CMK (cell line): ENCODE data around the gene CELF4.

Experiments used
- DNase-seq: peaks from one replicate; pipeline ENCODE4 v3.0.0-alpha.2; 2010; ENCODE audit warnings: low read depth

CELF4 gene

DNA sequence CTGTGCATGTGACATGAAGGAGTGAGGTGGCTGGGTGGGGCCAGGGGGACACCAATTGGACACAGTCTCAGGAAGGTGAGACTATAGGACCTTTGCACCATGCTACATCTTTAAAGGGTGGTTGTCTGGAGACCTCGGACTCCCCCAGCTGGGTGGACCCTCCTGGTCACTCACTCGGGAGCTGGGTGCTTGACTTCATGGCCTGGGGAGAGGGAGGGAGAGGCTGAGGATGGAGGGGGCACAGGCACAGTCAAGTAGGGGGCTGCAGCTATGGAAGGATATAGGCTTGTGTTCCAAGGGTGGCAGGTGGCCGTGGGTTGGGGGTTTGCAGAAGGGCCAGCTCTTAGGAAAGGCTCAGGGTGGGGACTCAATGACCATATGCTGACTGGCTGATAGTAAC lies 7.1 kb upstream of the CELF4 start:
- DNase-seq: no peak

DNA sequence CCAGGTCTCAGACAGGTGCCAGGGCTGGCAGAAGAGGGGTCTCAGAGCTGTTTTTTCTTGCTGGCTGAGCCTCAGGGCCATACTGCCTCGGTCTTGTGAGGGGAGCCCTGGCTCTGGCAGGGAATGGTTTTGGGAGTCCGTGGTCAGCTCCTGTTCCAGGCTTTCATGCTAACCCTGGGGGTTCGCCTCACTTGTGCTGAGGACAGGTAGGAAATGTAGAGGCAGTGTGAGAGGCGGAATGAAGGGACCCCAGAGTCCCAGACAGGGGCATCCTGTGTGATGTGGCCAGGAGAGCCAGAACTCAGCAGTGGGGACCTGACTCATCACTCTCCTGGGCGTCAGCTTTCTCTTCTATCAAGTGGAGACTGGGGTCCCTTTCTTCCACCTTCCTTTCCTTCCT lies 5.7 kb upstream of the CELF4 start:
- no peak for DNase-seq

DNA sequence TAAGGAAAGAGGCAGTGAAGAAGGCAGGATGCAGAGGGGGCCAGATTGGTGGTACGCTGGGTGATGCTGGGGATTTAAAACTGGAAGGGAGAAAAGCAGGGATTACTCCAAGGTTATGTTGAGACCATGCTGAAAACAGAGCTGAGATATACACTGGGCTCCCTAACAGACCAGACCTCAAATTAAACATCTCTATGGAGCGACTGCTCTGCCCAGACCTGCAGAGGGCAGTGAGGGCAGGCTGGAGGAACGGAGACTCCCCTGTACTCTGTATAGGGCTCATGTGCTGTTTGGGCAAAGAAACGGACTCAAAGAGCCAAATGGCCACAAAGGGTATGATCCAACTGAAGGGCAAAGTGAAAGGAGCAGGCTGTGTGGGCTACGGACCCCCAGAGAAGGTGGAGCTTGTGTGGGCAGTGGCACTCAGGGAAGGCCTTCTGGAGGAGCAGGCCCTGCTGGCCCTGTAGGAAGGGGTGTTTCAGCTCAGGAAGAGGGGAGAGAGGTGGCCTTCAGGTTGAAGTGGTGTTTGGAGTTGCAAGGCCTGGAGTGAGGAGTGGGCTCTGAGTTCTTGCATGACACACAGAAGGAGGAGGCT lies 4.8 kb upstream of the CELF4 start:
- DNase-seq: no peak

DNA sequence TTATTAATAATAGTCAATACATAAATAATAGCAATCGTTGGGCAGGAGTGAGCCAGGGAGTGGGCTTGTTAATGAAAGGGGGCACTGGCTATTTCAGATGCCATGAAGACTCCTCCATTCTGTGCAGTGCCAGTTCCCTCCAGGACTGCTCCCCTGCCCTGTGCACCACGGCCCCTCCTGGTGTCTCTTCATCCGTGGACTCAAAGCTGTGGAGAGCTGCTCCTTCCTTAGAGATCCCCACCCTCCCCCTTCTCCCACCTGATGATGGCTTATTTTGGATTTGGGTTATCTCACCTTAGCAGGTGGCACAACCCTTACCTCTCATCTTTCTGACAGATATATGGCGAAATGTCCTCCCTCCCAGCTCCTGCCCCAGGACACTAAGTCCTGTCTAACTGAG lies 3.1 kb upstream of the CELF4 start:
- no peak for DNase-seq

DNA sequence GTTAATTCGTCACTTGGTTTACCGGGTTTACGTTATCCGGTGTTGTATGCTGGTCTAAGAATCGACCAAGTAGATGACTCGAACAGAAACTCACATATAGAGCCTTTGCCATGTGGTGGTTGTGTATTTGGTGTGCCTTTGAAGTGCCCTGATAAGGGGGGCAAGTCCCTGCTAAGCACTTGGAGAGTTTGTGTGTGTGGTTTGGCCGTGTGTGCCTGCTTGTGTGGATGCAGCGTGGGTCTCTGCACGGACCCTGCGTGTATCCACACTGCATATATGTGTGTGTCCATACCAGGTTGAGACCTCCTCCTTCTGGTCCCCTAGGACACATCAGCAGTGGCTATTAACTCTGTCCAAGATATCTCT lies 2.4 kb upstream of the CELF4 start:
- no peak for DNase-seq

DNA sequence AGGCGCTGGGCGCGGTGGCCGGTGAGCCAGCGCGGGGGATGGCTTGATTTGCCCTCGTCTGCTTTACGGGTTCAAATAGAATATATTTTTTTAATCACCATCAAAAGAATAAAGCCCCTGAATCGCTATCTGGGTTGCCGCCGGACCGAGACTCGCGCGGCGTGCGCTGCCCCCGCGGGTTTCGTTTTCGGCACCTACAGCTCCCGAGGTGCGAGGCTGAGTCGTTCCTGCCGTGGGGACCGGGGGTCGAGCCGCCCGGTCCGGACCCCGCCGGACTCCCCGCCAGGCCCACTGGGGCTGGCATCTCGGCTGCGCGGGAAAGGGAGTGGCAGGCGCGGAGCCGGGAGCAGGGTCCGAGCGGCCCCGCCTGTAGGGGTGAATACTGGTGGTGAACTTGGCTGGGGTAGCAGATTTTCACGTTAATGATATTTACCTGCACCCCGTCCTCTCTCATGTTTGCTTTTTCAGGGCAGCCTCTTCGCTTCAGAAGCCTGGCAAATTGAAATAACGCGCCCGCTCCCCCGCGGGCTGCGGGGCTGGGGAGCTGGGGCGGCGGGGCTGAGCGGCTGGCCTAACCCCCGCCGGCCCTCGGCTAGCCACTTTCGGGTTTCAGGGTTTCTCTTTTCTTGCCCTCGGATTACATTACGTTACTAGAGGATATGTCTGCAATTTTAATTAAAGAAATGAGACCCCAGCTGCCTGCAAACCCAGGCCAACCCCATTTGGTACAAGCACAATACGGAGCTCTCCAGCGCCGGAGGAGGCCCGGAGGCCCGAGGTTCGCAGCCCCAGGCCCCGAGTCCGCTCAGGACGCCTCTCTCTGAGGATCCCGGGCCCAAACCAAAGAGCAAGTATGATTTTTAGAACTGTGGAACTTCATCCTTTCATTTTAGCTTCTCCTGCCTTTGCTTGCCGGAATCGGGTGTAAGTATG lies 1.7 kb upstream of the CELF4 start:
- no peak for DNase-seq

DNA sequence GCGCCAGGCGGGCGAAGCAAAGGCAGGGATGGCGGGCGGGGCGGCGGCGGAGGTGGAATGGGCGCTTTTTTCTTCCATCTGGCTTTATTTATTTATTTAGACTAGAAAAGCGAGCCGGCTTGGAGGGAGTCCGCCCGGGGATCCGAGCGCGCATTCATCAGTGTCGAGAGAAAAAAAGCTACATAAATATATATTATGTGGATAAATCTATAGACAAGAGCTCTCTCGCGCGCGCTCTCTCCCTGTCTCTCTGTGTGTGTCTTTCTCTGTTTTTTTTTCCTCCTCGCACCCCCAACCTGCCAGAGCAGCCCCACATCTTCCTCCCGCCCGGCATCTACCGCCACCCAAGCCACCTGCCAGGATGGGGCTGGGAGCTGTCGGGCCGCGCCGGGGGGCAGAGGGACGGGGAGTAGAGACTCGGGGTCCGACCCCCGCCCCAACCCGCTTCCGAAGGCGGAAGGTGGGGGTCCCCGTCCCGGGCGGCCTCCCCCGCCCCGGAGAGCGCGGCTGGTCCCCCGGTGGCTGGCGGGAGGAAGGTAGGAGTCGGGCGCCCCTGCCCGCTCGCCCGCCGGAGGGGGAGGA lies 972 bp upstream of the CELF4 start:
- DNase-seq: no peak

DNA sequence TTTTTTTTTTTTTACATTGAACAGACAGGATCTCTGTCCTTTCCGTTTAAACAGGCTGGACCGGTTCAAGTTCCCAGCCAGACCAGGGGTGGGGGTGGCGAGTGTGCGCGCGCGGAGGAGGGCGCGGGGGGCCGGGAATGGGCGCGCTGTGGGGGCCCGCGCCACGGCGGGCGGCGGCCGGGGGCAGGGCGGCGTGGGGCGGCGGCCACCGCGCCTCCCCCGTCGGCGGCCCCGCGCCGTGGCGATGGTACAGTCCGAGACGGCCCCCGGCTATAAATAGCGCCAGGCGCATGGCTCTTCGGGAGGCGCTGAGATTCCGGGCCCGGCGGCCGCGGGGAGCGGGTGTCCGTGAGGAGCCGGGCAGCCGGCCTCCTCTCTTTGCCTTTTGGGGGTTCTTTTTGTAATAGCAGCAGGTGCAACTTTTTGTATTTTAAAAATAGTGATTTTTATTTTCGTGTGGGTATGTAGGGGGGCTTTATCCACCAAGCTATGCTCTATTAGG lies 430 bp upstream of the CELF4 start:
- no peak for DNase-seq

DNA sequence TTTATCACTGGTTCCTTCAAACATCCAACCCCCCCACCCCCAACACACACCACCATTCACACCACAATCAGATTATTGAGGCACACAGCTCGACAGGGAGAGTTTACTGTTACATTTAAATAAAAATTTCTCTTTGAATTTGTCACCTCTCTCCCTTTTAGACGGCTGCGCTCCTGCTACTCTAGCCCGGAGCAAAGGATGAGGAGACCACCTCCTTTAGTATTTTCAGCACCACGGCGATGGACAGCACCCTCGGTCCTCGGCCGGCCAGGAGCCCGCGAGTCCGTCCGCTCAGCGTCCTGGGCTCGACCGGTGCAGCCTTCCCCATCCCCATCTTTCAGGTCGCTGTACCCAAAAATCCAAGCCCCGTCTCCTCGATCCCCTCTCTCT lies 892 bp downstream of the CELF4 start:
- DNase-seq: no peak

DNA sequence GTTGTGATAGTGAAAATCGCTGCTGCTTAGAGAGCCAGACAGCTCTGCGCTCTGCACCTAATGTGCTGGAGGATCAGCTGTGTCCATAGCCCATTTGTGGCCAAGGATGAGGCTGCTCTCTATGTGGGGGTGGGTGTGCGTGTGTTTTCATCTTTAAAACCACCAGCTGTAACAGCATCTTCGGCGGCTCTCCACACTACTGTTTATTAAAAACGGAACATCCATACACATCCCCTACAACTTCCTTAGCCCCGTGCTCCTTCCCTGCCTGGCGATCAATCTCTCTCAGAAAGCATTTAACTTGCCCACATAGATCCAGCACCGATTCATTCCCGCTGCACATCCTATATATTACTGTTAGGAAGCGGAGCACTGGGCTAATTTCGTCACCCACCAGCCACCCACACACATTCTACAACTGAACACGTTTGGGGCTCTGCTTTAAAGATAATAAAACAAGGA lies 1.6 kb downstream of the CELF4 start:
- DNase-seq: no peak

DNA sequence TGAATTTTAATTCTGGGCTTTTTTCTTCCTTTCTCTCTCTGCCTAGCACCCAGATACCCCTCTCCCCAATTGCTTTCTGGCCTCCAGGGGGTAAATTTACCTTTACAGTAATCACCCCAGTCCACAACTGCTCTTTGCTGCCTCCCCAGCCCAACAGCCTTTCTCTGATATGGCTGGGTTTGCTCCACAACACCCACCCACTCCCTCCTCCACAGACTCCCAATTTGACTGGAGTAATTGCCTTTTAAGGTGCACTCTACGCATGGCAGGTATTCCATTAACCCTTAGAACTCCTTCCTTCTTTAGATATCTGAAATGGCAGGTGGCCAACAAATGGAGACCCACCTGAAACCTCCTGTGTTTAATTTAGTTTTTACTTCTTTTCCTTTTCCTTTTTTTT lies 3.6 kb downstream of the CELF4 start:
- no peak for DNase-seq

DNA sequence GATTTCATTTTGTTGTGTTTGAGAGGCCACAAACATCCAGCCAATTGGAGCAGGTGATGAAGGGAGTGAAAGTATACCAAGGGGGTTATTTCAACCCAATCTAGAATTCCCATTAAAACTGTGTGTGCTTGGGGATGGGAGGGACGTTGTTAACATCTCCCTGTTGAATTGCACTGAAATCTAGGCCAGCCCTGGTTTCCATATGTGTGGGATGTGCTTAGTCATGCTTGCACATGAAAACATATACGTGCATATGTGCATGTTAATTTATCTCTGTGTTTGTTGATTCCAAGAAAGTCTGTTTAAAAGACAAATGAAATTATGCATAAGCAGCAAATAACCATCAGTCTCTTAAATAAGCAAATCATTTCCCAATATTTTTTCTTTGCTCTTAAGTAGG lies 5.6 kb downstream of the CELF4 start:
- no peak for DNase-seq

DNA sequence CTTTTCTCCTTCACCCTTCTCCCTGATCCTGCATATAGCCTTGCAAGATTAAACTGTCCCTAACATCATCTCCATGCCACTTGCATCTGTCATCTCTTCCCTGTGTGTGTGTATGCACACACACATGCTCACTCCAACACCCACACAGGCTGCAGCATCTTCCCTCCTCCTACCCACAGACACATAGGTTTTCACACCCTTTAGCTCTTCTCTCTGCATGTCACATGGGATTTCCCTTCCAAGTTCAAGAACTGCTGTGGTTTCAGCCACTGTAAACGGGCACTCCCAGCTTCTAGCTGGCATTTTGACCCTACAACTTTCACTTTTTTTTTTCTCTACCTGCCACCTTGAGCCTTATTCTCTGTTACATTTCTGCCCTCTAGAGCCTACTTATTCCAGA lies 6.4 kb downstream of the CELF4 start:
- DNase-seq: no peak

DNA sequence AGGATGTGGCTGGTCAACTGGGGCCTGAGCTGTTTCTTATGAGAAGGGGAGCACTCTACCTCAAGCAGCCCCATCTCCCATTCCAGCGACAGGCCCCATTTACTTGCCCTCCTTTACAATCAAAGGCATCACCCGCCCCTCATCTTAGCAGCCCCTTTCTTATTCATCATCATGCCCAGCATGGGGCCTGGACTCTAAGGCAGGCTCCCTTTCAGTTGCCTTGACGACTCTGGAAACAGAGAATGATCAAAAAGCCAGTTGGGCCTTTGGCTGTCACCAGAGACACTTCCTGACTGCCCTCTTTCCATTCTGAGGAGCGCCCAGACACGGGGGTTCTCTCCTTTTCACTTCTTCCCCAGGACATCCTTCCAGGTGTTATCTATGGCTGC lies 11.2 kb downstream of the CELF4 start:
- no peak for DNase-seq

DNA sequence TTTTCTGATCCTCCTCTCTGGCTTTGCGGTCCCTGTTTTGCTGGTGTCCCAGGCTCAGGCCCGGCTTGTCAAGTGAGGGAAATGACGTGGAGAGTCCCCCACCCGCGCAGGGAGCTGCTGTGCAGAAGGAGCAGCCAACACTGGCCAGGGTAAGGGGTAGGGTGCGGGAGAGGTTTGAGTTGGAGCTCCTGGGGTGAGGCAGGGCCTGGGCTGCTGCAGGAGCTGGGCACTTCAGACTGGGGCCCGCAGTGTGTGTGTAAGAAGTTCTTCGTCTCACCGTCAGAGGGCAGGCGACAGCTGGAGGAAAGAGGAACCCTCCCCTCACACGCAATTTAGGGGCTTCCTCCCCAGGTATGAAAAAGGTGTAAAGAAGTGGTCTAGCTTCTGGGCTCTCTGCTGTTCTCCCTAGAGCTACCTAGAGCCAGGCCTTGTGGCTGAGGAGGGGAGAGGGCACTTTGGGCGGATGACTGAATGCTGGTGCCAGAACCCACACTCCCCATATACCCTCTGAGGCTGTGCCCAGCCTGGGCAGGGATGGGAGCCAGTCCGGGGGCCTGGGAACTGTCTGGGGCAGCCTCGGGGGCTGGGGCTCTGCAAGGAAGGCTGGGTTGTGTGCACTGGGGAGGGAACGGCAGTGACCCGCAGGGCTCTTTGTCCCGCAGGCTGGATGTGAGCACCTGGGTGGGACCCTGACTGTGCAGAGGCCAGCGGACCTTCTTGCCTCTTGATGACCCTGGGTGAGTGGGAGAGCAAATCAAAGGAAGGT lies 11.8 kb downstream of the CELF4 start:
- DNase-seq: no peak

DNA sequence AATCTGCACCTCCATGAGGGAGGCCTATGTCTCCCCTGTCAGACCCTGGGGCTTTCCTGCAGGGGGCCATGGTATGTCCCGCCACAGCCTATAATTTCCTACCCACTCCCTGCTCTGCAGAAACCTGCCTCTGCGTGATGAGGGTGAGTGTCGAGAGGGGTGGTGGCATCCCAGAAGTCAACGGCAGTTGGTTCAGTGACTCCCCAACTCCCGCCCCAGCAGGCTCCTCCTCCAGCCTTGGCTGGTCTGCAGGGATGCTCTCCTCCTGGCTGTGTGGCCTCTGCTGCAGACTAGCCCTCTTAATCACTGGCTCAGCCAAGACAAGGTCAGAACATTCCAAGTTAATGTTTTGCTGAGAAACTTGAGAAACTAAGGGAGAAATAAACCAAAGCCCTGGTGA lies 13.3 kb downstream of the CELF4 start:
- no peak for DNase-seq

DNA sequence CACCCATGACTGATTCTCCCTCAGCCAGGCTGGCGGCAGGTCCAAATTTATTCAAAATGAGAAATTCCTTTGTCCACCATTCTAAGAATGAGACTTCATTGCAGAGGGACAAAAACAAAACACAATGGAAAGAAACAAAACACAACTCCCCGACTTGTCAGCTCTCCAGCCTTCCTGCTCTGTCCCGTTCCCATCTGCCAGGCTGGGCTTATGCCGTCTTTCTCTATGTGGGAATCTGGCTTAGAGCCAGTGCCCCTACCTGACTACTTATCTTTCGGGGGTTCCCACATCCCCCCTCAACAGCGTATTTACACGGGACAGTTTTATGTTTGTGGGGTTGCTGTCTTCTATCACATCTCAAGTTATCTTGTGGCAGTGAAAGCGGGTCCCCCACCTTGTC lies 13.8 kb downstream of the CELF4 start:
- no peak for DNase-seq

DNA sequence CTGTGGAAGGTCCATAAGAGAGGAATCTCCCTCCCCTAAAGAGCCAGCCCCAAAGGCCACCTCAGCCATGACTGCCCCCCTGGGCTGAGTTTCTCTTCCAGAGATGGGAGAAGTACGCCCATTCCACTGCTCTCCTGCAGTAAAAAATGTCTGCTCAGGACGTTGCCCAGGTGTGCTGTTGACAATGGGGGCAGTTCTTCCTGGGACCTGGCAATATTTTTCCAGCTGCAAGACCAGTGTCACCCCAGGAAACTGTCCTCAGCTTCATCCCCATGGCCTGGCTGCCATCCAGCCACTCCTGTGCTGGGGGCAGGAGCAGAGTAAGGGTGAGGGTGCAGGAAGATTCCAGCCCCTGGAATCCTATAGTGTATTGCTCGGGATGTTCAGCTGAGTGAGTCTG lies 14.3 kb downstream of the CELF4 start:
- no peak for DNase-seq

DNA sequence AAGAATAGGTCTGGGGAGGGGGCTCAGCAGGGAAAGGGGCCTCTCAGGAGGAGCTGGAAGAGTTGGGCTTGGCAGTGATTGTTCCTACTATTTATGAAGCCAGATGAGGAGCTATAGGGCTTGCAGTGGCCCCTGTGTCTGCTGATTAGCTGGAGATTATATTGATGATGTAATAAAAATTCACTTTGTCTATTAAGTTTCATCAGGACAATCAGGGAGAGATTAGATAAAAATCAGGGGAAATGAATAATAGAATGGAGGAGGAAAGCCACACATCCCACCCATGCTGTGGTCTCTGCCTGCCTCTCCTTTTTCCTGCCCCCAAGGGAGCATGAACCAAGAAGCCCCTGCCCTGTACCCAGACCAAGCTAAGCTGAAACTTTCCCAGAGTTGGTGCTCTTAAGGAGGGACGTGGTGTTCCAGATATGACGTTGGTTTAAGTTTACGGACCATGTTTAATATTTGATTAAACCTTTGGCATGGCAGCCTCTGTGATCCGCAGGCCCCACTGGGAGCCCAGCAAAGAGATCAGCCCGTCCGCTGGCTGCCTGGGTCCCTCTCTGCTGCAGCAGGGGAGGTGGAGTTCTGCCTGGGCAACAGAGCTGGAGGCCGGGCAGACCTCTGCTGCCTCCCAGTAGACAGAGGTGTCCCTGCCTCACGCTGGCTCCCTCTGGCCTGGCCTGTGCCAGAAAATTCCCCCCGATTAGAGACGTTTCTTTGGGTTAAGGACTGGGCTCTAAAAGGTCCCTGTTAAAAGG lies 15.3 kb downstream of the CELF4 start:
- DNase-seq: no peak

DNA sequence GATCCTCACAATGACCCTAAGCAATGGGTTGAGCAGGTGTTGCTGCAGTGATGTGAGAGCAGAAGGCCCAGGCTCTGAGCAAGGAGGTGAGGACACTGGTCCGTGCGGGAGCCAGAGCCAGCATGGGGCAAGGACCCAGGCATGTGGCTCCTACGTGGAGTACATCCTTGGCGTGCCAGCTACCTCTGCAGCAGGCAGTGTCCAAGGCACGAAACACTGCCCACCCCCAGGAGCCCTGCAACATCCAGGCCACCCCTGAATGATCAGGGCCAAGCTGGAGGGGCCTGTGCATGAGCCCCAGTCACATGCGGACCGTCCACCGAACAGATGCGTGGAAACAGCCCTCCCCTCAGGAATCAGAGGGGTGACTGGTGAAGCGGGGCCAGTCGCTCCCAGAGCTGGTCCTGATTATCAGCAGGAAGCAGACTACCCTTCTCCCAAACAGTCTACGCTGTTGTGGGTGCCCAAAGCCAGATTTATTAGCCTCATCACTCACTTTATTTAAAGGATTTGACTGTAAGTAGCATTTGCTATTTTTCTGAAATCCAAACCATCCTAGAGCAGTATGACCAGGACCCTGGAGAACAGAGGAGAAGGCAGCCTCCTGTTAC lies 16.8 kb downstream of the CELF4 start:
- no peak for DNase-seq

DNA sequence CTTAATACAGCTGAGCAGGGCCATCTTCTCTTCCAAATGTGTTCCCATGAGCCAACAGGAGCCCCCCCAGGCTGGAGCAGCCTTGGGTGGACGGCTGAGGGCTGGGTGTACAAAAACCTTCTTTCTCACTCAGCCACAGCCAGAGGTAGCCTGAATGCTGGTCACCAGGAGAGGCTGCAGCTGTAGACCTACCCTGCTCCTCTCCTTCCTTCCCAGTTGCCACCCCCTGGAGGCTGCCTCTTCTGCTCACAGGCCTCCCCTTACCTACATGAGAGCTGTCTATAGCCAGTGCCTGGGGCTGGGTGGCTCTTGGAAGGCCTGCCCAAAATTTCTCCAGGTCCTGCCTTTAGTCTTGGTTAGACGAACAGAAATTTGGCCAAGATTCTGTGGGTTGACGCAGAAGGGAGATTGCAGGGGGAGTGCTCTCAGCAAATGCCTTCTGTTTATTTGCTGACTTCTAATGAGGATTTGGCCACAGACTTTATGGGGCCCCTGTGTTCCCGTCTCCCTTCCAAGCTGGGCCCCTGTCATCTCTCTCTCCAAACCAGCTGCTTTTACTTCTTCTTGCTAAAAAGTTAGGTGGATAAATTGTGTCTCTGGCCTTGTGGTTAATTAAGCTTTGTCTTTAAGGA lies 18.3 kb downstream of the CELF4 start:
- DNase-seq: no peak
